T-helper 1 cell treated with Interleukin-12 subunit alpha and Interleukin-12 subunit beta and Interleukin-4 antibody, amounts not matched to agents 30 ng/mL and 1 ng/mL, for 36 hours (primary cell): ENCODE data around the gene SMYD3. TPM values are rescaled to one million over a fixed set of nuclear protein-coding genes. Genes with fewer than 3 reads are reported as not detected.

ENCODE experiments used
- intact Hi-C: fragments of 100-400 bp; cut with micrococcal nuclease; formaldehyde crosslinking; loops from one replicate; pipeline ENCODE4 v1.15.1; 2024
- total RNA-seq: library from RNA; stranded (reverse); gene quantifications from 2 replicates; pipeline ENCODE4 v1.2.3, GENCODE V29; 2022

The SMYD3 gene
- total RNA-seq, 1 donor from 2014 or later = 24.1 TPM

DNA sequence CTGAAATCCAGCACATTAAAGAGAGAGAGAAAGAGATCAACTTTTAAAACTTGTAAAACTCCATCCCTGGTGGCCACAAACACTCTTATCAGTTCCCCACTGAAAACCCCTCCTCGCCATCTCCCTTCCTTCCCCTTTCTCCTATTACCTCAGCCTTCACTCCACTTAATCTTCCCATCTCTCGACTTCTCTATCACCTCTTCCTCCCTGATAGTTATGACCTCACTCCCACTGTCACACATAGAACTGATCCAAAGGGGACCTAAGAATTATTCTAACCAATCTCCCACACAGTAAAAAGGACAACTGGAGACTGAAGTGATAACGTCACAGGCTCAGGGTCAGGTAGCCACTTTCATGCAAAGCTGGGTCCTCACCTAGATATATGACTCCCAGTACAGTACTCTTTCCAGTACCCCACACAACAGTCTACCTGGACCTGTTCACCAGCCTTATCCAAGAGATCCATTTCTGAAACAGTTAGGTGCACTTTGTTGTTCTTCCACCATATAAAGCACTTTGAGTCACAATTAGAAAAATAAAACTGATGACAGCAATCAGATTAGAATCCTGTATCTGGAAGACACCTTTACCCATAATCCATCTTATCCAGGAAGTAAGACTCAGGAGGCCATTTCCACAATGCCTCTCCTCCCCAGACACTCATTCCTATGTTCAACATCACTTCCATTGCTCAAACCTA lies 324.8 kb downstream of the SMYD3 start:
- intact Hi-C loops = no loop called here

DNA sequence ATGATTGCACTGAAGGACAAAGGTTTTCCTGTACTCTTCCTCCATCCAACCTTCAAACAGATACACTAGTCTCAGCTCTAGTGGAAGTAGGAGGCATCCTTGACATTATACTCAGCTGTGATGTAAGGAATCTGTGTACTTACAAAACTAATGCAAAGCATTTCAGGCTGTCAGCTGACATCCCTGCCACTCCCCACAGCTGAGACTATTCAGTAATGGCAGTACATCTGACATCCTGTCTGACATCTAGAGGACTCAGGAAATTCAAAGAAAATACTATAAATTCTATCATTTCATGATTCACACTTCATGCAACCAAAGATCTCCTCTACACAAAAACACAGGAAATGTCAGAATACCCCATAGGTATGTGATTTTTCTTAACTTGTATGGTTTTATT lies 325.8 kb downstream of the SMYD3 start:
- intact Hi-C loops = no loop called here

GRCh38 chr1:246179401-246179800 lies 327.7 kb downstream of the SMYD3 start:
- intact Hi-C loops = no loop called here

- intact Hi-C loops = no loop called here
Measured at GRCh38 chr1:246178717-246179311, 328.3 kb downstream of the SMYD3 start.

DNA sequence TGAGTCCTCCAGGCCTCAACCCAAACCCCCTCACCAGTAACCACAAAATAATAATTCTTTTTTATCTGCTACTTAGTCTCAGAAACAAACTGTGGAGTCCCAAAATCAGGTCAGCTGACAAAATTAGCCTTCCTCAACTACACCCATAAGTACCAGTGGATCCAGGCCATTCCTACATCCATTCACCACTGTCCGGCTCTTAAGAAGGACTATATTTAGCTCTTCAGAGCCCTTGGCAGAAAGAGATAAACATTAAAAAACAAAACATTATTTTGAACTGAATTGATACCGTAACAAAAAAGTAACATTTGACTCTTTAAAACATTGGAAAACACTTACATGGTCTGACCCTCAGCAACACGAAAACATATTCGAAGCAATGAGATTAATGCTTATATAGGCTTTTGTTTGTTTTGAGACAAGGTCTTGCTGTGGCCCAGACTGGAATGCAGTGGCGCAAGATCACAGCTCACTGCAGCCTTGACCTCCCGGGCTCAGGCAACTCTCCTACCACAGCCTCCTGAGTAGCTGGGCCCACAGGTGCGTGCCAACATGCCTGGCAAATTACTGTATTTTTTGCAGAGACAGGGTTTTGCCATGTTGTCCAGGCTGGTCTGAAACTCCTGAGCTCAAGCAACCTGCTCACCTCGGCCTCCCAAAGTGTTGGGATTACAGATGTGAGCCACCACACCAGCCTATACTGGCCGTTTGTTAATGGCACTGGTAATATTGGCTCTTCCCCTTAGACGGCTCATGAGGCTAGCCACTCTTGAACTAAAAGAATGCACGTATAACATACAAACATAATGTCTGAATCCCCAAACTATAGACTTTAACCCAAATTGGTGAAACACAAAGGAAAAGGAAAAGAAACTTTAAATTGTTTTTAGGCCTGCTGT lies 330.7 kb downstream of the SMYD3 start:
- intact Hi-C loops = no loop called here

GRCh38 chr1:246170574-246171261 lies 336.4 kb downstream of the SMYD3 start:
- intact Hi-C loops = no loop called here

GRCh38 chr1:246169486-246169885 lies 337.6 kb downstream of the SMYD3 start:
- intact Hi-C loops = no loop called here

GRCh38 chr1:246169019-246169418 lies 338.1 kb downstream of the SMYD3 start:
- intact Hi-C loops = no loop called here

DNA sequence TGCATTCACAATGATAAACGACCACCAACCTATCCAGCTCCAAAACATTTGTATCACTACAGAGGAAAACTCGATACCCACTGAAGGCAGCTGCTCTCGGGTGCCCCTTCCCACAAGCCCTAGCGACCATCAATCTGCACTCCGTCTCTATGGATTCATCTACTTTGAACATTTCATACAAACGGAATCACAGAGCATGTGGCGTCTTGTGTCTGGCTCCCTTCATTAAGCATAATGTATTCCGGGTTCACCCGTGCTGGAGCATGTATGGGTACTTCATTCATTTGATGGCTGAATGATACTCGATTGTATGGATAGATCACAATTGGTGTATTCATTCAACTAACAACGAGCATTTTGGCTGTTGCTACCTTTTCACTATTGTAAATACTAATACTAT lies 340.2 kb downstream of the SMYD3 start:
- intact Hi-C loops = no loop called here

- intact Hi-C loops = no loop called here
Measured at GRCh38 chr1:246165826-246166709, 341.0 kb downstream of the SMYD3 start.

- intact Hi-C loops = no loop called here
Measured at GRCh38 chr1:246164764-246165163, 342.3 kb downstream of the SMYD3 start.

- intact Hi-C loops = no loop called here
Measured at GRCh38 chr1:246162560-246162959, 344.5 kb downstream of the SMYD3 start.

GRCh38 chr1:246161626-246162025 lies 345.5 kb downstream of the SMYD3 start:
- intact Hi-C loops = no loop called here

- intact Hi-C loops = no loop called here
Measured at GRCh38 chr1:246160905-246161304, 346.2 kb downstream of the SMYD3 start.

DNA sequence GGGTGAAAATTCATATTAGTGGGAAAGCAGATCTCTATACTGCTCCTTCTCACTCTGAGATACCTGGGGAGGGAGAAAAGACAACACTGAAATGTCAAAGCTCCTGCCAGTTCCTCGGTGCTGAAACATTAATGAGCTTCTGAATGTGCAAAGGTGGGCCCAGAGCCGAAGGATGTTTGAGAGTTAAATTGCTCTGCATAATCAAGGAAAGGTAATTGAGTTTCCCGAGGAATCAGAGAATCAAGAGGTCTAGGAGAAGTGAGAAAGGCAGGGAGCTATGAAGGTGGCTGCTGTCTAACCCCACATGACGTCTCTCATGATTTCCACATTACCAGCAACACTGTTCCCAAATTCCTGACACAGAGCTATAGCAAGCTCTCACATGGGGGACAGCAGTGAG lies 346.7 kb downstream of the SMYD3 start:
- intact Hi-C loops = no loop called here

DNA sequence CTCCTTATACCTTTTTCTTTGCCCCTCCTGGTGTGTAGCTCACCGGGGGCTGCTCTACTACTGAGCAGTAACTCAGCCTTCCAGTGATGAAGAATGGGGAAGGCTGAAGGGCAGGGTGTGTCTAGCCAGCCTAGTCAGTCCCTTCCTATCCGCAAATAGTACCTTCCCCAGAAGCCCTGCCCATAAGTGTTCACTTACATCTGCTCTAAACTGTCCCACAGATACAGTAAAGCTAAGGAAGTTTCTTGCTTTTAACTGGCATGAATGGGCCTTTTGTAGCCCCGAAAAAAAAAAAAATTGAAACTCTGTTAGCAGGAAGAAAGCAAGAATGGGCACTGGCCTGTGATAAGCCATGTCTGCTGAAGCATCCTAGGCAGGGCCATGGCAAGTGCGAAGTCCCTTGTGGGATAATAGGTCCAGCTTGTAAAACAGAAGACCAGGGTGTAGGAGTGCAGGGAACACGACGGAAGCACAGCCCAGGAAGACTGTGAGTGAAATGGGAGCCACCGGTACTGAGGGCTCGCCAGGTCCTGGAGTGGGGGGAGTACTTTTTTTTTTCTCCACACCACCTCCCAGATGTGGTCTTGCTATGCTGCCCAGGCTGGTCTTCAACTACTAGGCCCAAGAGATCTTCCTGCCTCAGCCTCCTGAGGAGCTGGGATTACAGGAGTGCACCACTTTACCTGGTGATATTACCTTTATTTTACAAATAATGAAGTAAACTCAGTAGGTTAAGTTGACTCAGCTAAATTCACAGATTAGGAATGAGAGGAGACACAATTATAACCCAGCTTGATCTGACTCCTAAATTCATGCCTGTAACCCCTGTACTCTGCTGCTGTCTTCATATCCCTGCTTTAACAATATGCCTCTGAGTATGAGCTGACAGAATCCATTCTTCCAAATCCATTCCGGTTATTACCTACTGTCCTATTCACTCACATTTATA lies 347.5 kb downstream of the SMYD3 start:
- intact Hi-C loops = no loop called here

- intact Hi-C loops = no loop called here
Measured at GRCh38 chr1:246158131-246158530, 348.9 kb downstream of the SMYD3 start.

- intact Hi-C loops = no loop called here
Measured at GRCh38 chr1:246157516-246157915, 349.6 kb downstream of the SMYD3 start.

DNA sequence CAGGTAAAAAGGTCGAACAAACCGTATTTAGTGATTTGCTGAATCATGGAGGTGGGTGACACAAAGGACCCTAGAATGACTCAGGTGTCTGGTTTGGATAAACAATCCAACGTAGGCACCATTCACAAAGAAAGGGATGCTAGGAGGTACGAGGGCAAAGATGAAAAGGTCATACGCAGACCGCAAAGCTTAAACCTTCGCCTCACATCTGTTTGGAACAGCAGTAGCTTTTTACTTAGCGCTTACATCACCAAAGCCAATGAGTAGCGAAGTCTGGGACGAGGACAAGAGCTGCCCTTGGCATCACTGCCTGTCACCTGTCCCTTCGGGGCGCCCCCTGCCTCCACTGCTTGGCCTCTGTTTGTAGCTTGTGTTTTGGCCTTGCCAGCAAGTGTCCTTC lies 350.2 kb downstream of the SMYD3 start:
- intact Hi-C loops = no loop called here

- intact Hi-C loops = no loop called here
Measured at GRCh38 chr1:246155923-246156322, 351.2 kb downstream of the SMYD3 start.
